ENCODE measurements around the gene VRK2. TPM values are rescaled to one million over a fixed set of nuclear protein-coding genes. Genes with fewer than 3 reads are reported as not detected.
"Not testable (repeated sequence)": the region's sequence is repeated elsewhere in the genome, so short reads cannot be mapped to it uniquely, and the experiment has no call there.

VRK2 gene
- total RNA-seq, 1 experiment from 2014 or later: 33.0 TPM

DNA sequence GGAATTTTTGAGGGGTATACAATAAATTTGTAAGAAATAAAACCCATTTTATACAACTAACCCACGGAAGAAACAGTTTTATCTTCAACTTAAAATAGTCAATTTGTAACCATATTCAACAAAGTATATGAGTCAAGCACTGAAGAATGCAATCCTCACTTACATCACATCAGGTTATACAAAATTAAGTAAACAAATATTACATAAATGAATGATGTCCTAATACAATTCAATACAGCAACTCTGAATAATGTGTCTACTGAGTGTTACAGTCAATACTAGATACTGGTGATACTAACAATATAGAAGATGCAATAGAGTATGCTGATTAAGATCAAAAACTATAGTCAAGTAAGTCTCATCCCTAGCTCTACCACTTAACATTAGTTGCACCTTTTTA lies 135.9 kb downstream of the VRK2 start (continued):
- TF ChIP-seq TCF7L2 (IDR thresholded peaks at IDR 0.05; ENCODE audit: borderline replicate concordance, extremely low read depth, insufficient read depth, insufficient read length): no peak
- no peak for TF ChIP-seq ZNF274 (IDR thresholded peaks at IDR 0.05; ENCODE audit: low read depth, low read length)
- no peak for TF ChIP-seq FOSL1 (IDR thresholded peaks at IDR 0.05; ENCODE audit: low read depth)
- no peak for TF ChIP-seq EGR1 (IDR thresholded peaks at IDR 0.05; ENCODE audit: low read depth)
- TF ChIP-seq JUND (IDR thresholded peaks at IDR 0.05): no peak
- no peak for TF ChIP-seq SRF (IDR thresholded peaks at IDR 0.05; ENCODE audit: low read depth)
- TF ChIP-seq, protein P1, sequence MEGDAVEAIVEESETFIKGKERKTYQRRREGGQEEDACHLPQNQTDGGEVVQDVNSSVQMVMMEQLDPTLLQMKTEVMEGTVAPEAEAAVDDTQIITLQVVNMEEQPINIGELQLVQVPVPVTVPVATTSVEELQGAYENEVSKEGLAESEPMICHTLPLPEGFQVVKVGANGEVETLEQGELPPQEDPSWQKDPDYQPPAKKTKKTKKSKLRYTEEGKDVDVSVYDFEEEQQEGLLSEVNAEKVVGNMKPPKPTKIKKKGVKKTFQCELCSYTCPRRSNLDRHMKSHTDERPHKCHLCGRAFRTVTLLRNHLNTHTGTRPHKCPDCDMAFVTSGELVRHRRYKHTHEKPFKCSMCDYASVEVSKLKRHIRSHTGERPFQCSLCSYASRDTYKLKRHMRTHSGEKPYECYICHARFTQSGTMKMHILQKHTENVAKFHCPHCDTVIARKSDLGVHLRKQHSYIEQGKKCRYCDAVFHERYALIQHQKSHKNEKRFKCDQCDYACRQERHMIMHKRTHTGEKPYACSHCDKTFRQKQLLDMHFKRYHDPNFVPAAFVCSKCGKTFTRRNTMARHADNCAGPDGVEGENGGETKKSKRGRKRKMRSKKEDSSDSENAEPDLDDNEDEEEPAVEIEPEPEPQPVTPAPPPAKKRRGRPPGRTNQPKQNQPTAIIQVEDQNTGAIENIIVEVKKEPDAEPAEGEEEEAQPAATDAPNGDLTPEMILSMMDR (IDR thresholded peaks at IDR 0.05 in 2 of 3, conservative IDR thresholded peaks at IDR 0.05 in 1 of 3; ENCODE audit: borderline replicate concordance in 1 of 3, insufficient read depth in 1 of 3, low read depth in 2 of 3, low read length in 2 of 3): no peak
- no peak for TF ChIP-seq ELF1 (IDR thresholded peaks at IDR 0.05; ENCODE audit: borderline replicate concordance, low read depth)

GRCh38 chr2:58186501-58186900 lies 139.9 kb downstream of the VRK2 start:
- ChIA-PET POLR2A (no interaction called here), CTCF (no interaction called here), RAD21 (ENCODE audit: low non-redundant PET in 1 of 2, low total read pairs in 2 of 2, uncharacterized antibody in 2 of 2, unreplicated experiment in 2 of 2) (no interaction called here)
- Histone ChIP-seq H4K20me1 (ENCODE audit: insufficient read depth) (no peaks in the 10 kb centered on the region), H3K79me2 (ENCODE audit: insufficient read depth, low read length) (no peaks in the 10 kb centered on the region), H3K4me1 (ENCODE audit: control insufficient read depth in 1 of 2, insufficient read depth in 2 of 2, low read length in 2 of 2) (no peaks in the 10 kb centered on the region), H2AFZ (ENCODE audit: low read depth, low read length, poor library complexity, severe bottlenecking) (no peak overlapping the region), H3K4me2 (ENCODE audit: low read length) (no peak overlapping the region), H3K36me3 (ENCODE audit: control insufficient read depth in 1 of 2, insufficient read depth in 2 of 2, low read length in 2 of 2) (peaks cover 0 to 10% of the 10 kb centered on the region in 2 experiments; a peak in 2 of 4 replicates), H3K9ac (ENCODE audit: low read length) (no peak overlapping the region), H3K4me3 (replicated peaks in 1 of 2; ENCODE audit: low read depth in 1 of 2, low read length in 2 of 2) (no peak overlapping the region), H3K9me3 (ENCODE audit: control insufficient read depth in 1 of 2, insufficient read depth in 1 of 2, low read depth in 1 of 2, low read length in 2 of 2) (no peaks in the 10 kb centered on the region), H3K27me3 (ENCODE audit: insufficient read depth, low read length) (no peaks in the 10 kb centered on the region), H3K9me2 (ENCODE audit: insufficient read depth) (no peaks in the 10 kb centered on the region), H3K27ac (ENCODE audit: low read depth, low read length) (no peak overlapping the region)
- TF ChIP-seq EZH2 (IDR thresholded peaks at IDR 0.05): no peak
- no peak for TF ChIP-seq YY1 (IDR thresholded peaks at IDR 0.05; ENCODE audit: extremely low read depth, insufficient replicate concordance, low read depth, low read length)
- no peak for TF ChIP-seq TCF7L2 (IDR thresholded peaks at IDR 0.05; ENCODE audit: borderline replicate concordance, extremely low read depth, insufficient read depth, insufficient read length)
- no peak for TF ChIP-seq JUND (IDR thresholded peaks at IDR 0.05)
- TF ChIP-seq SRF (IDR thresholded peaks at IDR 0.05; ENCODE audit: low read depth): no peak
- TF ChIP-seq RAD21 (IDR thresholded peaks at IDR 0.05; ENCODE audit: low read depth): no peak
- TF ChIP-seq POLR2A (IDR thresholded peaks at IDR 0.05; ENCODE audit: borderline replicate concordance, extremely low read depth, insufficient read depth, insufficient read length): no peak
- intact Hi-C loops (cut with micrococcal nuclease): no loop called here
- no peak for ATAC-seq
- no TSS peak for BruUV-seq (replicated peaks)
- no peak for DNase-seq (ENCODE audit: low read depth, low spot score)

- ATAC-seq; H4K20me1 ChIP-seq (ENCODE audit: insufficient read depth); BruUV-seq (replicated peaks); H3K27me3 ChIP-seq (ENCODE audit: insufficient read depth, low read length); H3K4me3 ChIP-seq (replicated peaks in 1 of 2; ENCODE audit: low read depth in 1 of 2, low read length in 2 of 2); POLR2A ChIA-PET; intact Hi-C loops (cut with micrococcal nuclease); H3K27ac ChIP-seq (ENCODE audit: low read depth, low read length); H3K9ac ChIP-seq (ENCODE audit: low read length); RAD21 ChIA-PET (ENCODE audit: low non-redundant PET in 1 of 2, low total read pairs in 2 of 2, uncharacterized antibody in 2 of 2, unreplicated experiment in 2 of 2); DNase-seq (ENCODE audit: low read depth, low spot score); H3K4me2 ChIP-seq (ENCODE audit: low read length); H2AFZ ChIP-seq (ENCODE audit: low read depth, low read length, poor library complexity, severe bottlenecking); H3K4me1 ChIP-seq (ENCODE audit: control insufficient read depth in 1 of 2, insufficient read depth in 2 of 2, low read length in 2 of 2); H3K9me2 ChIP-seq (ENCODE audit: insufficient read depth); H3K79me2 ChIP-seq (ENCODE audit: insufficient read depth, low read length); CTCF ChIA-PET; H3K9me3 ChIP-seq (ENCODE audit: control insufficient read depth in 1 of 2, insufficient read depth in 1 of 2, low read depth in 1 of 2, low read length in 2 of 2): not testable (repeated sequence)
- peaks cover 0 to 10% of the 10 kb centered on the region in 2 experiments; a peak in 2 of 4 replicates for H3K36me3 ChIP-seq (ENCODE audit: control insufficient read depth in 1 of 2, insufficient read depth in 2 of 2, low read length in 2 of 2)
These were observed 140.4 kb downstream of the VRK2 start for GRCh38 chr2:58187022-58187421.
